ENCODE data around the gene NPC1. TPM values are rescaled to one million over a fixed set of nuclear protein-coding genes. Genes with fewer than 3 reads are reported as not detected.

The NPC1 gene
- total and polyA plus RNA-seq, 2 of the 8 experiments (the other 6 are each of a cell fraction or from before 2014, with no cell fraction given): 34.1 to 39.5 TPM

- TF ChIP-seq CHD7 (IDR thresholded peaks at IDR 0.05; ENCODE audit: insufficient replicate concordance, low read length) (no peak), JUN (IDR thresholded peaks at IDR 0.05; ENCODE audit: low read depth, low read length) (no peak), PHF8 (conservative IDR thresholded peaks at IDR 0.05; ENCODE audit: low read depth, low read length) (no peak), CEBPB (IDR thresholded peaks at IDR 0.05; ENCODE audit: low read depth, low read length) (no peak), ZNF274 (IDR thresholded peaks at IDR 0.05; ENCODE audit: borderline replicate concordance, extremely low read depth, low read length) (no peak), POU5F1 (IDR thresholded peaks at IDR 0.05; ENCODE audit: low read depth, low read length) (no peak), SAP30 (IDR thresholded peaks at IDR 0.05; ENCODE audit: insufficient read depth, insufficient replicate concordance, low read length) (no peak), BACH1 (IDR thresholded peaks at IDR 0.05; ENCODE audit: low read length) (no peak), HDAC2 (IDR thresholded peaks at IDR 0.05; ENCODE audit: borderline replicate concordance in 1 of 2, low read depth in 2 of 2, low read length in 2 of 2) (no peak), ASH2L (IDR thresholded peaks at IDR 0.05; ENCODE audit: low read length) (no peak), MAFK (IDR thresholded peaks at IDR 0.05; ENCODE audit: low read depth, low read length) (no peak)
These were observed 30.0 kb downstream of the NPC1 start (continued) for GRCh38 chr18:23556145-23556780.

All from H1 (cell line).